Measurements from ENCODE around the gene BTBD16. TPM values are rescaled to one million over a fixed set of nuclear protein-coding genes. Genes with fewer than 3 reads are reported as not detected.

BTBD16 gene
- total RNA-seq, 2 experiments from 2014 or later, result 0.06 TPM; not detected in 1

GRCh38 chr10:122359621-122360020 lies 88.5 kb downstream of the BTBD16 start:
- no peaks in the 10 kb centered on the region for H3K36me3 ChIP-seq (ENCODE audit: insufficient read depth, low read length)
- no peaks in the 10 kb centered on the region for H3K9me3 ChIP-seq (ENCODE audit: low read length)
- no peaks in the 10 kb centered on the region for H4K20me1 ChIP-seq (ENCODE audit: insufficient read depth, low read length)
- intact Hi-C loops (cut with micrococcal nuclease; ENCODE audit: unreplicated experiment), result no loop called here
- H2AFZ ChIP-seq (ENCODE audit: low read length), result no peak overlapping the region
- TF ChIP-seq, protein P1, sequence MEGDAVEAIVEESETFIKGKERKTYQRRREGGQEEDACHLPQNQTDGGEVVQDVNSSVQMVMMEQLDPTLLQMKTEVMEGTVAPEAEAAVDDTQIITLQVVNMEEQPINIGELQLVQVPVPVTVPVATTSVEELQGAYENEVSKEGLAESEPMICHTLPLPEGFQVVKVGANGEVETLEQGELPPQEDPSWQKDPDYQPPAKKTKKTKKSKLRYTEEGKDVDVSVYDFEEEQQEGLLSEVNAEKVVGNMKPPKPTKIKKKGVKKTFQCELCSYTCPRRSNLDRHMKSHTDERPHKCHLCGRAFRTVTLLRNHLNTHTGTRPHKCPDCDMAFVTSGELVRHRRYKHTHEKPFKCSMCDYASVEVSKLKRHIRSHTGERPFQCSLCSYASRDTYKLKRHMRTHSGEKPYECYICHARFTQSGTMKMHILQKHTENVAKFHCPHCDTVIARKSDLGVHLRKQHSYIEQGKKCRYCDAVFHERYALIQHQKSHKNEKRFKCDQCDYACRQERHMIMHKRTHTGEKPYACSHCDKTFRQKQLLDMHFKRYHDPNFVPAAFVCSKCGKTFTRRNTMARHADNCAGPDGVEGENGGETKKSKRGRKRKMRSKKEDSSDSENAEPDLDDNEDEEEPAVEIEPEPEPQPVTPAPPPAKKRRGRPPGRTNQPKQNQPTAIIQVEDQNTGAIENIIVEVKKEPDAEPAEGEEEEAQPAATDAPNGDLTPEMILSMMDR (conservative IDR thresholded peaks at IDR 0.05; ENCODE audit: low read length), result no peak
- no peak for TF ChIP-seq EZH2phosphoT487 (IDR thresholded peaks at IDR 0.05; ENCODE audit: borderline replicate concordance, low read depth, low read length)
- DNase-seq (ENCODE audit: low spot score), result no peak
- no peak overlapping the region for H3K4me2 ChIP-seq (ENCODE audit: low read length)
- no peak overlapping the region for H3K4me3 ChIP-seq (ENCODE audit: low read depth, low read length, poor library complexity, severe bottlenecking)
- no peaks in the 10 kb centered on the region for H3K9me2 ChIP-seq (ENCODE audit: insufficient read depth, low read length)
- H3K4me1 ChIP-seq (ENCODE audit: insufficient read depth, low read length, poor library complexity, severe bottlenecking), result no peaks in the 10 kb centered on the region
- CTCF ChIA-PET (ENCODE audit: unreplicated experiment), result no interaction called here
- no peaks in the 10 kb centered on the region for H3K79me2 ChIP-seq (ENCODE audit: insufficient read depth, low read depth, low read length)
- POLR2A ChIA-PET, result interaction anchor here (0.5 to 1.5 kb wide), 4 partner anchors 14 to 735 kb away, joined by 4 to 5 read pairs (median 4); partner anchors contain the start of gene PLEKHA1
- no TSS peak for BruUV-seq (replicated peaks)
- no peak overlapping the region for H3K27ac ChIP-seq (ENCODE audit: low read depth, low read length, poor library complexity, severe bottlenecking)

DNA sequence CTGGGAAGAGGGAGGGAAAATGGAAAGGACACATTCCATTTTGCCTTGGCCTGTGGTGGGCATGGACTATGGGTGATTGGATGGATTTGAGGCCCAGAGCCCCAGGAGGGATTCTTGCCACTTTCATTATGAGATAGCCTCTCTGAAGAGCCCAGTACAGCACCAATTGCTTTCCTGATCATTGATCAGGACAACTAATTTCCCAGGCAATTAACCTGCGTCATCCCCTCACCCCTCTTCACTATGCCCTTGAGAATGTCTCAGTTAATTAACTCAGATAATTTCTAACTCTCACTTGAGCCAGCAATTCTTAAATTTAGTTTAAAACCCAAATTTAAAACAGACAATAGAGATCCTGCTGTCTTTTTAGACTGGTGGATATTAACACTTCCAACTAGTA lies 90.0 kb downstream of the BTBD16 start:
- ChIA-PET CTCF (ENCODE audit: unreplicated experiment) (no interaction called here), POLR2A (no interaction called here)
- Histone ChIP-seq H3K4me1 (ENCODE audit: insufficient read depth, low read length, poor library complexity, severe bottlenecking) (no peaks in the 10 kb centered on the region), H3K27ac (ENCODE audit: low read depth, low read length, poor library complexity, severe bottlenecking) (no peak overlapping the region), H3K4me3 (ENCODE audit: low read depth, low read length, poor library complexity, severe bottlenecking) (no peak overlapping the region), H4K20me1 (ENCODE audit: insufficient read depth, low read length) (no peaks in the 10 kb centered on the region), H3K9me3 (ENCODE audit: low read length) (no peaks in the 10 kb centered on the region), H3K9me2 (ENCODE audit: insufficient read depth, low read length) (no peaks in the 10 kb centered on the region), H3K4me2 (ENCODE audit: low read length) (no peak overlapping the region), H3K36me3 (ENCODE audit: insufficient read depth, low read length) (no peaks in the 10 kb centered on the region), H3K79me2 (ENCODE audit: insufficient read depth, low read depth, low read length) (no peaks in the 10 kb centered on the region), H2AFZ (ENCODE audit: low read length) (no peak overlapping the region)
- no TSS peak for BruUV-seq (replicated peaks)
- no peak for DNase-seq (ENCODE audit: low spot score)
- intact Hi-C loops (cut with micrococcal nuclease; ENCODE audit: unreplicated experiment), result no loop called here
- no peak for TF ChIP-seq EZH2phosphoT487 (IDR thresholded peaks at IDR 0.05; ENCODE audit: borderline replicate concordance, low read depth, low read length)
- TF ChIP-seq, protein P1 (conservative IDR thresholded peaks at IDR 0.05; ENCODE audit: low read length), result no peak

- DNase-seq (ENCODE audit: low spot score), result no peak
These were observed 91.0 kb downstream of the BTBD16 start for GRCh38 chr10:122362031-122362592.

More at GRCh38 chr10:122362031-122362592, 91.0 kb downstream of the BTBD16 start:
- no peak for TF ChIP-seq EZH2phosphoT487 (IDR thresholded peaks at IDR 0.05; ENCODE audit: borderline replicate concordance, low read depth, low read length)
- TF ChIP-seq, protein P1 (conservative IDR thresholded peaks at IDR 0.05; ENCODE audit: low read length), result no peak
- ChIA-PET CTCF (ENCODE audit: unreplicated experiment) (no interaction called here), POLR2A (no interaction called here)
- Histone ChIP-seq H3K4me2 (ENCODE audit: low read length) (no peak overlapping the region), H2AFZ (ENCODE audit: low read length) (no peak overlapping the region), H3K9me2 (ENCODE audit: insufficient read depth, low read length) (no peaks in the 10 kb centered on the region), H3K4me1 (ENCODE audit: insufficient read depth, low read length, poor library complexity, severe bottlenecking) (no peaks in the 10 kb centered on the region), H3K36me3 (ENCODE audit: insufficient read depth, low read length) (no peaks in the 10 kb centered on the region), H3K79me2 (ENCODE audit: insufficient read depth, low read depth, low read length) (no peaks in the 10 kb centered on the region), H4K20me1 (ENCODE audit: insufficient read depth, low read length) (no peaks in the 10 kb centered on the region), H3K9me3 (ENCODE audit: low read length) (no peaks in the 10 kb centered on the region), H3K4me3 (ENCODE audit: low read depth, low read length, poor library complexity, severe bottlenecking) (no peak overlapping the region), H3K27ac (ENCODE audit: low read depth, low read length, poor library complexity, severe bottlenecking) (no peak overlapping the region)
- intact Hi-C loops (cut with micrococcal nuclease; ENCODE audit: unreplicated experiment), result no loop called here
- BruUV-seq (replicated peaks), result no TSS peak
